Adrenal gland (tissue), 5 donors: Measurements from ENCODE around the gene PLCG2.

Experiments used
- POLR2A ChIP-seq, 2 donors: fragments of 450-650 bp; IDR thresholded peaks; one replicate each; pipeline ENCODE4 v1.6.1; 2017; ENCODE audit warnings: antibody characterized with exemption in 2 of 2, mild to moderate bottlenecking in 2 of 2, moderate library complexity in 1 of 2
- TF ChIP-seq, protein P1 (sequence below), 6 experiments: fragments of 450-650 bp in 4 of 6; fragments of 200-600 bp in 2 of 6; sonication (generic) in 1 of 6; IDR thresholded peaks; 1 replicate in 5 of 6; 2 replicates in 1 of 6; pipeline versions ENCODE4 v1.5.1 to v1.8.0; 2016 to 2021; ENCODE audit warnings: antibody characterized with exemption in 6 of 6, mild to moderate bottlenecking in 2 of 6, moderate library complexity in 1 of 6
- donor health status: DM: no; HTN: no; CAD: no.

DNA sequence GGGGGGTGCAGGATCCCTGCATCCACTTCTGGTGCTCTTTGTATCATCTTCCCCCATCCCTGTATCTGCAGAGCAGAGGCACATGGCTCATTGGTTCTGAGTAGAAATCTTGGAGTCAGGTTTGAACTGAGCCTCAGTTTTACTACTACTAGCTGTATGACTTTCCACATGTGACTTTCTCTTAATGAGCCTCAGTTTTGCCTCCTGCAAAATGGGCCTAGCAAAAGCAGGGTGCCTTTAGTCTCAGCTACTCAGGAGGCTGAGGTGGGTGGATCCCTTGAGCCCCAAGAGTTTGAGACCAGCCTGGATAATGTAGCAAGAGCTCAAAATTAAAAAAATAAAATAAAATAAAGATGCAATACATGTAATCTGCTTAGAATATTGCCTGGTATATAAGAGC is 150.8 kb downstream of the PLCG2 start:
- TF ChIP-seq, protein P1, sequence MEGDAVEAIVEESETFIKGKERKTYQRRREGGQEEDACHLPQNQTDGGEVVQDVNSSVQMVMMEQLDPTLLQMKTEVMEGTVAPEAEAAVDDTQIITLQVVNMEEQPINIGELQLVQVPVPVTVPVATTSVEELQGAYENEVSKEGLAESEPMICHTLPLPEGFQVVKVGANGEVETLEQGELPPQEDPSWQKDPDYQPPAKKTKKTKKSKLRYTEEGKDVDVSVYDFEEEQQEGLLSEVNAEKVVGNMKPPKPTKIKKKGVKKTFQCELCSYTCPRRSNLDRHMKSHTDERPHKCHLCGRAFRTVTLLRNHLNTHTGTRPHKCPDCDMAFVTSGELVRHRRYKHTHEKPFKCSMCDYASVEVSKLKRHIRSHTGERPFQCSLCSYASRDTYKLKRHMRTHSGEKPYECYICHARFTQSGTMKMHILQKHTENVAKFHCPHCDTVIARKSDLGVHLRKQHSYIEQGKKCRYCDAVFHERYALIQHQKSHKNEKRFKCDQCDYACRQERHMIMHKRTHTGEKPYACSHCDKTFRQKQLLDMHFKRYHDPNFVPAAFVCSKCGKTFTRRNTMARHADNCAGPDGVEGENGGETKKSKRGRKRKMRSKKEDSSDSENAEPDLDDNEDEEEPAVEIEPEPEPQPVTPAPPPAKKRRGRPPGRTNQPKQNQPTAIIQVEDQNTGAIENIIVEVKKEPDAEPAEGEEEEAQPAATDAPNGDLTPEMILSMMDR (IDR thresholded peaks at IDR 0.05) = no peak
- no peak for TF ChIP-seq POLR2A (IDR thresholded peaks at IDR 0.05)
